ENCODE measurements around the gene PKM.
A peak's percentile ranks its signal among the peaks of the same experiment; 100 is the strongest.

PKM gene

DNA sequence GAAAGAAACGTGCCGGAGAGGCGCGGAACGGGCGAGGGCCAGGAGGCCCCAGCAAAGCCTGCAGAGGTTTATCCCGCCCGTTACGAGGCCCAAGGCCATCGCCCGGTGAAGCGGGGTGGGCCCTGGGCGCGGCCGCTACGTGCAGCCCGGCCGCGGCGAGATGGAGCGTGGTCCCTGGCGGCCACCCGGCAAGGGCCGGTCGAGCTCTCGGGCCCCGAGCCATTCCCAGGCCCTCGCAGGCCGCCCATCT, 1.1 kb downstream of the PKM start:
- Histone ChIP-seq H4K12ac (ENCODE audit: low read depth, low read length) (peak overlapping the region; percentile 90), H3K4me2 (ENCODE audit: low read length) (peak overlapping the region; percentile 70), H4K91ac (ENCODE audit: low read depth, low read length) (peak overlapping the region; percentile 90), H3K18ac (ENCODE audit: low read length) (peak overlapping the region; percentile 82), H3K79me1 (ENCODE audit: low read length) (peaks cover 24% of the 10 kb centered on the region), H3K23ac (ENCODE audit: low read length) (no peak overlapping the region), H2AK5ac (ENCODE audit: low read length) (peak overlapping the region; percentile 84), H3K27me3 (ENCODE audit: insufficient read depth, low read length) (no peaks in the 10 kb centered on the region), H3K36me3 (ENCODE audit: control insufficient read depth in 1 of 2, insufficient read depth in 2 of 2, low read length in 2 of 2) (peaks cover 0 to 1% of the 10 kb centered on the region in 2 experiments), H3K9ac (ENCODE audit: low read length) (peak overlapping the region; percentile 95), H2AFZ (ENCODE audit: insufficient read depth, low read length, poor library complexity) (peak overlapping the region; percentile 61), H4K8ac (ENCODE audit: low read depth, low read length) (peak overlapping the region; percentile 92), H3K4me3 (ENCODE audit: low read depth, low read length) (peak overlapping the region; percentile 86), H2BK12ac (ENCODE audit: low read length) (no peak overlapping the region), H3K27ac (ENCODE audit: low read depth, low read length) (peak overlapping the region; percentile 91), H3K14ac (ENCODE audit: low read length) (peak overlapping the region; percentile 89), H2BK120ac (ENCODE audit: insufficient read depth, low read length, poor library complexity) (peak overlapping the region; percentile 86), H3K4ac (ENCODE audit: low read depth, low read length) (peak overlapping the region; percentile 98), H3K4me1 (ENCODE audit: control insufficient read depth in 1 of 2, insufficient read depth in 2 of 2, low read length in 2 of 2) (peaks cover 16 to 22% of the 10 kb centered on the region in 2 experiments), H2BK5ac (ENCODE audit: low read depth, low read length, poor library complexity) (peak overlapping the region; percentile 75), H3K9me3 (ENCODE audit: insufficient read depth, low read depth, low read length) (no peaks in the 10 kb centered on the region), H3K79me2 (ENCODE audit: control insufficient read depth, insufficient read depth, low read length, poor library complexity) (peaks cover 23% of the 10 kb centered on the region)
- no CpG with 5 or more reads among the region's 29 CpGs for WGBS (ENCODE audit: extremely low coverage, insufficient coverage, insufficient read length)
- no peak for DNase-seq

DNA sequence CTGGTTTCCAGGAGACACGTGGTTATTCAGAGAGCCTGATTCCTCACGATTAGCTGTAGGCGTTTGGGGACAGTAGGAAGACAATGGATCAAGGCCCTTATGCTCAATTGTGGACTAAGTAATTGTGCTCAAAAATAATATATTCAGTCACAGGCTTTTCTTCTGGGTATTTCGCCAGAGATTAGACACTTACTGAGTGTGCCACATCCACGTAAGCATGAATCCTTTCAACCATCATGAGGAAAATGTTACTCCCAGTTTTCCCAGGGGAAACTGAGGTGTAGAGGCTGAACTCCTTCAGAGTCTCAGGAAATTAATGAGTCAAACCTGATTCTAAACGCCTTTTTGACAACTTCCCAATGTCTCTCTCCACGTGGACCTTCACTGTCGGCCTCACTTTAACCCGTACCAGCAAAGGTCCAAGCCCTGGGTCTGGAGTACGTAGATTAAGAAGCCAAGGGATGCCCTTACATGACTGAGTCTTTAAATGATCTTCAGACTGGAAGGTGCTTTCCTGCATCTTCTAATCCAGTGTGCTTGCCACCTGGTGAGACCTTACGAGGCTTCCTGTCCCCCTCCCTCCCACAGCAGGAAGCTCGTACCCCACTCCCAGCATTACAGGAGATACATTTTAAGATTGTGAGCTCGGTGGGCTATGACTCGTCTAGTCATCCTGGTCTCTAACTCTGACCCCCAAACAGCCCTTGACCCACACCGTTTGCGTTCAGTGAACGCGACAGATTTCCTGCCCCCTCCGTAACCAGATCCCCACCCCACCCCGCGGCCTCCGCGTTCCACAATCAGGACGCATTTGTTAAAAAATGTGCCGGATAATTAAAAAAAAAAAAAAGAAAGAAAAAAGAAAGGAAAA, 1.7 kb downstream of the PKM start:
- Histone ChIP-seq H3K9me3 (ENCODE audit: insufficient read depth, low read depth, low read length) (no peaks in the 10 kb centered on the region), H4K8ac (ENCODE audit: low read depth, low read length) (peak overlapping the region; percentile 39), H3K4ac (ENCODE audit: low read depth, low read length) (peak overlapping the region; percentile 98), H3K18ac (ENCODE audit: low read length) (peak overlapping the region; percentile 57), H2BK5ac (ENCODE audit: low read depth, low read length, poor library complexity) (peak overlapping the region; percentile 75), H3K9ac (ENCODE audit: low read length) (peak overlapping the region; percentile 95), H3K79me1 (ENCODE audit: low read length) (peaks cover 24% of the 10 kb centered on the region), H2BK12ac (ENCODE audit: low read length) (no peak overlapping the region), H3K4me3 (ENCODE audit: low read depth, low read length) (peak overlapping the region; percentile 86), H3K27ac (ENCODE audit: low read depth, low read length) (peak overlapping the region; percentile 91), H4K12ac (ENCODE audit: low read depth, low read length) (no peak overlapping the region), H3K4me1 (ENCODE audit: control insufficient read depth in 1 of 2, insufficient read depth in 2 of 2, low read length in 2 of 2) (peaks cover 16 to 22% of the 10 kb centered on the region in 2 experiments), H3K23ac (ENCODE audit: low read length) (no peak overlapping the region), H2BK120ac (ENCODE audit: insufficient read depth, low read length, poor library complexity) (peak overlapping the region; percentile 36), H3K14ac (ENCODE audit: low read length) (peak overlapping the region; percentile 64), H3K4me2 (ENCODE audit: low read length) (peak overlapping the region; percentile 70), H3K27me3 (ENCODE audit: insufficient read depth, low read length) (no peaks in the 10 kb centered on the region), H3K79me2 (ENCODE audit: control insufficient read depth, insufficient read depth, low read length, poor library complexity) (peaks cover 26% of the 10 kb centered on the region), H2AK5ac (ENCODE audit: low read length) (no peak overlapping the region), H4K91ac (ENCODE audit: low read depth, low read length) (peak overlapping the region; percentile 90), H3K36me3 (ENCODE audit: control insufficient read depth in 1 of 2, insufficient read depth in 2 of 2, low read length in 2 of 2) (peaks cover 3 to 5% of the 10 kb centered on the region in 2 experiments), H2AFZ (ENCODE audit: insufficient read depth, low read length, poor library complexity) (no peak overlapping the region)
- DNase-seq = peak in 1 of 2 donors; percentile 31
- no CpG with 5 or more reads among the region's 25 CpGs for WGBS (ENCODE audit: extremely low coverage, insufficient coverage, insufficient read length)

DNA sequence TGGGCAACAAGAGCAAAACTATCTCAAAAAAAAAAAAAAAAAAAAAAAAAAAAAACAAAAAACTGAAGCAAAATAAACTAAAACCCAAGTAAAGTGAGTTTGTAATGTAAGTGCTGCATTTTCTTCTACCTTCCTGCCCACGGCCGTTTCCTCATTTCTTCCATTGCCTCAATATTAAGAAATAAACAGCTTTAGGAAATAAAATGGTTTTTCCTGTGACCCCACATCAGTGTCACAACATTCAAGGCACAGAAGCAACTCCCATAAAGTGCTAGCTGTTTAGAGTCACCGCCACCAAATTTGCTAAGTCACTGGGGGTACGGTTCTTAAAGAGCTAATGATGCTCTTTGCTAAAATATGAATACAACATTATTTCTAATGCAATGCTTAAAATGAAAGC, 3.3 kb downstream of the PKM start:
- H3K9ac ChIP-seq (ENCODE audit: low read length) = no peak overlapping the region
- no peak overlapping the region for H4K91ac ChIP-seq (ENCODE audit: low read depth, low read length)
- H3K36me3 ChIP-seq (ENCODE audit: control insufficient read depth in 1 of 2, insufficient read depth in 2 of 2, low read length in 2 of 2) = peaks cover 9 to 17% of the 10 kb centered on the region in 2 experiments
- H4K8ac ChIP-seq (ENCODE audit: low read depth, low read length) = no peak overlapping the region
- no CpG with 5 or more reads among the region's 4 CpGs for WGBS (ENCODE audit: extremely low coverage, insufficient coverage, insufficient read length)
- H2BK12ac ChIP-seq (ENCODE audit: low read length) = no peak overlapping the region
- peaks cover 24% of the 10 kb centered on the region for H3K79me1 ChIP-seq (ENCODE audit: low read length)
- no peak overlapping the region for H2BK120ac ChIP-seq (ENCODE audit: insufficient read depth, low read length, poor library complexity)
- no peak overlapping the region for H3K23ac ChIP-seq (ENCODE audit: low read length)
- no peak overlapping the region for H2AK5ac ChIP-seq (ENCODE audit: low read length)
- H2AFZ ChIP-seq (ENCODE audit: insufficient read depth, low read length, poor library complexity) = no peak overlapping the region
- no peaks in the 10 kb centered on the region for H3K9me3 ChIP-seq (ENCODE audit: insufficient read depth, low read depth, low read length)
- H3K27ac ChIP-seq (ENCODE audit: low read depth, low read length) = peak overlapping the region; percentile 91
- no peak overlapping the region for H3K4me3 ChIP-seq (ENCODE audit: low read depth, low read length)
- peaks cover 16 to 22% of the 10 kb centered on the region in 2 experiments for H3K4me1 ChIP-seq (ENCODE audit: control insufficient read depth in 1 of 2, insufficient read depth in 2 of 2, low read length in 2 of 2)
- H3K4me2 ChIP-seq (ENCODE audit: low read length) = peak overlapping the region; percentile 4
- DNase-seq = peak in 1 of 2 donors; percentile 20
- H2BK5ac ChIP-seq (ENCODE audit: low read depth, low read length, poor library complexity) = no peak overlapping the region
- no peak overlapping the region for H3K14ac ChIP-seq (ENCODE audit: low read length)
- no peaks in the 10 kb centered on the region for H3K27me3 ChIP-seq (ENCODE audit: insufficient read depth, low read length)
- peaks cover 35% of the 10 kb centered on the region for H3K79me2 ChIP-seq (ENCODE audit: control insufficient read depth, insufficient read depth, low read length, poor library complexity)
- H3K18ac ChIP-seq (ENCODE audit: low read length) = no peak overlapping the region
- H4K12ac ChIP-seq (ENCODE audit: low read depth, low read length) = no peak overlapping the region
- H3K4ac ChIP-seq (ENCODE audit: low read depth, low read length) = peak overlapping the region; percentile 64

GRCh38 chr15:72227192-72227586, 3.8 kb downstream of the PKM start:
- H2AFZ ChIP-seq (ENCODE audit: insufficient read depth, low read length, poor library complexity) = no peak overlapping the region
- H3K79me2 ChIP-seq (ENCODE audit: control insufficient read depth, insufficient read depth, low read length, poor library complexity) = peaks cover 39% of the 10 kb centered on the region
- H3K4me3 ChIP-seq (ENCODE audit: low read depth, low read length) = no peak overlapping the region
- H3K27ac ChIP-seq (ENCODE audit: low read depth, low read length) = no peak overlapping the region
- H3K4ac ChIP-seq (ENCODE audit: low read depth, low read length) = no peak overlapping the region
- H3K4me2 ChIP-seq (ENCODE audit: low read length) = no peak overlapping the region
- DNase-seq = peak; percentile 55 to 80
- no peak overlapping the region for H2AK5ac ChIP-seq (ENCODE audit: low read length)
- no peak overlapping the region for H4K12ac ChIP-seq (ENCODE audit: low read depth, low read length)
- no peak overlapping the region for H4K8ac ChIP-seq (ENCODE audit: low read depth, low read length)
- peaks cover 24% of the 10 kb centered on the region for H3K79me1 ChIP-seq (ENCODE audit: low read length)
- peaks cover 19 to 22% of the 10 kb centered on the region in 2 experiments for H3K4me1 ChIP-seq (ENCODE audit: control insufficient read depth in 1 of 2, insufficient read depth in 2 of 2, low read length in 2 of 2)
- no peaks in the 10 kb centered on the region for H3K27me3 ChIP-seq (ENCODE audit: insufficient read depth, low read length)
- no peak overlapping the region for H4K91ac ChIP-seq (ENCODE audit: low read depth, low read length)
- no peaks in the 10 kb centered on the region for H3K9me3 ChIP-seq (ENCODE audit: insufficient read depth, low read depth, low read length)
- H2BK120ac ChIP-seq (ENCODE audit: insufficient read depth, low read length, poor library complexity) = no peak overlapping the region
- H3K18ac ChIP-seq (ENCODE audit: low read length) = no peak overlapping the region
- H3K9ac ChIP-seq (ENCODE audit: low read length) = no peak overlapping the region
- peaks cover 12 to 20% of the 10 kb centered on the region in 2 experiments for H3K36me3 ChIP-seq (ENCODE audit: control insufficient read depth in 1 of 2, insufficient read depth in 2 of 2, low read length in 2 of 2)
- H2BK12ac ChIP-seq (ENCODE audit: low read length) = no peak overlapping the region
- H3K23ac ChIP-seq (ENCODE audit: low read length) = no peak overlapping the region
- WGBS (ENCODE audit: extremely low coverage, insufficient coverage, insufficient read length) = no CpG with 5 or more reads among the region's 8 CpGs
- H2BK5ac ChIP-seq (ENCODE audit: low read depth, low read length, poor library complexity) = no peak overlapping the region
- H3K14ac ChIP-seq (ENCODE audit: low read length) = no peak overlapping the region

All from trophoblast cell (in vitro differentiated cells and primary cell).